ENCODE measurements around the gene CADM2.

Gene CADM2

GRCh38 chr3:85571835-85572234 lies 613.0 kb downstream of the CADM2 start:
- no peak for DNase-seq (ENCODE audit: low read depth in 3 of 3)

GRCh38 chr3:85572426-85572825 lies 613.6 kb downstream of the CADM2 start:
- DNase-seq (ENCODE audit: low read depth in 3 of 3), result no peak

GRCh38 chr3:85572978-85573377 lies 614.2 kb downstream of the CADM2 start:
- no peak for DNase-seq (ENCODE audit: low read depth in 3 of 3)

- DNase-seq (ENCODE audit: low read depth in 3 of 3), result no peak
These were observed 615.4 kb downstream of the CADM2 start for GRCh38 chr3:85574006-85574705.

DNA sequence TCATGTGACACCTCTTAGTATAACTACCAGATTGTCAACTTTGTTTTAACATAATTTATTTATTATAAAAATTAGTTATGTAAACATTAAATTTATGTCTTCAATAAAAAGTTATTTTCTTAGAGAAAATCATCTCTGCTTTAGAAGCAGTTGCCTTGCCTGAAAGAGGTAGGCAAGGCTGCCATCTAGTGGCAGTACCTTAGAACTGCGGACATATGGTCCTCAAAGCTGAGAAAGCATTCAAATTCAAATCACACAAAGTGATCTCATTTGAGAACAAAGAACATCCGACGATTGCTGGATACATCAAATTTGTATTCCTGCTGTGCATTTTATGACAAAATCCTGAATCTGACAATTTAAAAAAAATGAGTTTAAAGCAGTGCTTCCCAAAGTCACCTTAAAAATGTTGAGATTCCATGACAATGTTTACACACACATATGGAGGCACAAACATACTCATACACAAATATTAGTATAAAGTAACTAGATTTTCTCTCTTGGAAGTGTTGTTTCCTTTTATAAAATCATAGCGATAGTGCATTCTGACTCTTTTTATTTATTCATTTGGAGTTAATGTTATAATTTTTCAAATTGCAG lies 617.4 kb downstream of the CADM2 start:
- peak in 2 of 3 experiments; percentile 21 to 30 for DNase-seq (ENCODE audit: low read depth in 3 of 3)

DNA sequence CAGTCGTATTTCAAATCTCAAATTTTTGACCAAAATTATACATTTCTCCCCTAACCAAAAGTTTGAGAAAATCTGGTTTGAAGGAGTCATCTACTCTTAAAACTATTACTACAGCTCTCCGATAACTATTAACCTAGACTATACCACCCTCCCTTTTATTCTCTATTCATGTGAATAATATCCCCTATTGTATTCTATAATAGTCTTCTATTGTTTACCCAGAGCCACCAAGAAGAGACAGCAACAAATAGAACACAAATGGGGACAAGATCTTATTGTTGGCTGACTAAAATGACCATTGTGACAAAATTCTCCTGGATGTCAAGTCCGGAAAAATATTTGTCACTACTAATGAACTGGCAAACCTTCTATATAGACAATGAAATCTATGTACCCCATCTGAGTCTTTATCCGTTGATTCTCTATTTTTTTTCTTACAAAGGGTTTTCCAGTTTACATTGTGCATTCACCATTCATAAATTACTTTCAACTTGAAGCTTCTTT lies 618.0 kb downstream of the CADM2 start:
- no peak for DNase-seq (ENCODE audit: low read depth in 3 of 3)

DNA sequence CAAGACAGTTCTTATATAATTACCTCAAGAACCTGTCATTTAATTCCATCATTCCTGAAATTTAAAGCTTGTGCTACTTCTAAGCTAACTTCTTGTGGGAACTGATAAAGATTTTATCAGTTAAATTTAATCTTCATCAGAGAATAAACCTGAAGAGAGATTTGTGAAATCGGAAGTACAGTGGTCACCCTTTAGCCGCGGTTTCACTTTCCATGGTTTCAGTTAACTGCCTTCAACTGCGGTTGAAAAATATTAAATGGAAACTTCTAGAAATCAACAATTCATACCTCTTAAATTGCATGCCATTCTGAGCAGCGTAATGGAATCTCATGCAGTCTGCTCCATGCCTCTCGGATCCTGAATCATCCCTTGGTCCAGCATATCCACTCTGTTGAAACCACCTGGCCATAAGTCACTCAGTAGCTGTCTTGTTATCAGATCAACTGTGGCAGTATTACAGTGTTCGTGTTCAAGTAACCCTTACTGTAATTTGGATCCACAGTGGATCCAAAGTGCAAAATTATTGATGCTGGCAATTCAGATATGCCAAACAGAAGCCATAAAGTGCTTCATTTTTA lies 626.1 kb downstream of the CADM2 start:
- no peak for DNase-seq (ENCODE audit: low read depth in 3 of 3)

GRCh38 chr3:85586018-85586417 lies 627.2 kb downstream of the CADM2 start:
- DNase-seq (ENCODE audit: low read depth in 3 of 3), result no peak

DNA sequence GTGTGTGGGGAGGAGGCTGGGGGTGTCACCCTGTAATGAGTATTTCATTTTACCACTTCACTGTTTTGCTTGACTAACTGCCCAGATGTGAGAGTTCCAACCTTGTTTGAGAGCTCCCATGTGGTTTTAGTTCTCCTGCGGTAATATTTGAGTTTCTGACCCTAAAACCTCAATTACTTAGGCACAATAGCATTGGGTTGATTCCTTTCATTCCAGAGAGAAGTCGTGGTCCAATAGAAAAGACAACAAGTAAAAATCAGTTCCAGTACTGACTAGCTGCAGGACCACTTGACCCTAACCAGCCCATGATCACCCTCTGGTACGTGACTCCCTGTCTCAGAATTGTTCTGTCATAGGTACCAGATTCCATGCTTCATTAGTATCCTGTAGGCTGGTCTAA lies 630.4 kb downstream of the CADM2 start:
- no peak for DNase-seq (ENCODE audit: low read depth in 3 of 3)

DNA sequence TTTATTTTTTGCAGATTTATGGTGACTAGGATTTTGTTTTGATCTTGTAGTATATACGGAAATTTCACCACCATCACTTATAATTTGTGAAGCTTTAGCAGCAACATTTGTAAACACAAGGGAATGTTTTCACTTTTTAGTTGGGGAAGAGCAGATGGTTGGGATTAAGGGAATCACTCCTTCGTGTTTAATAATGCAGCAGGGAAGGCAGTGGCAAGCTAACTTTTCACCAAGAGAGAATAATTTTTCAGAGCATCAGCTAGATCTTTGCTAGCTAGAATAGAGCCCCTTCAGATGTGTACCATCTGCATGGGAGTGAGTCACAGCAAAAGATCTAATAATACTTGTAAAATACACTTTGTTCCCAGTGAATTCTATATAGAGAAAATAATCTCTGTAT lies 632.7 kb downstream of the CADM2 start:
- DNase-seq (ENCODE audit: low read depth in 3 of 3), result no peak

DNA sequence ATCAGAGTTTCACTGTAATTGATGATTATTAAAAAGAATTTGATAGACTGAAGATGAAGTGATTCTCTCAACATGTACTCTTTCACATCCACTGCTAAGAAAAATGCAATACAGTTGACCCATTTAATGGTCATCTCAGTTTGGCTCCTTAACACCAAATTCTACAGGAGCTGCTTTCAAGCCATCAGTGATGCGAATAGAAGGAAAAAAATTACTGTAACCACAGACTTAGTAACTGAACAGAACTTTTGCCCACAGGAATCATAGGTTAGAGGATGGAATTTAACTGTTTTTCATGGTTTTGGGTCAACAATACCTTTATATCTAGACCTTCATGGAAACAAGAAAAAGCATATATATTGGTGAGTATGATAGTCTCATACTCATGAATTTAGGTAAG lies 633.5 kb downstream of the CADM2 start:
- no peak for DNase-seq (ENCODE audit: low read depth in 3 of 3)

GRCh38 chr3:85594676-85595075 lies 635.9 kb downstream of the CADM2 start:
- no peak for DNase-seq (ENCODE audit: low read depth in 3 of 3)

GRCh38 chr3:85603378-85603777 lies 644.6 kb downstream of the CADM2 start:
- DNase-seq (ENCODE audit: low read depth in 3 of 3), result no peak

GRCh38 chr3:85604641-85605040 lies 645.9 kb downstream of the CADM2 start:
- DNase-seq (ENCODE audit: low read depth in 3 of 3), result no peak

GRCh38 chr3:85605066-85605465 lies 646.3 kb downstream of the CADM2 start:
- DNase-seq (ENCODE audit: low read depth in 3 of 3), result no peak

DNA sequence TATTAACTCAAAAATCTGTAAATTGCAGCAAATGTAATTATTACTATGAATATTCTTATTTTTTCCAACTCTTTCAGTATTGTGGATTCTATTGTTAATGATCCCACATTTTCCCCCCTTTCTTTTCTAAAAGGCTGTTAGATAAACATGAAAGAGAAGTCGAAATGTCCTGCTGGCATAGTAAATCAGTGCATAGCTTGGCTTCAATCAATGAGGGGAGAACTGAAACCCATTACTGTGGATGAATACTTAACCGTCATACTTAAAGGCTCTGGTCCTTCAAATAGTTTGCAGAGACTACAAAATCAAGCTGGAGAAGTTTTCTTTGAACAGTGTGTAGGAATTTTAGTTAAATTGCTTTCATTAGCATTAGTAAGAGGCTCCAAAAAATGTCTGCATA lies 667.9 kb downstream of the CADM2 start:
- DNase-seq (ENCODE audit: low read depth in 3 of 3), result no peak

- no peak for DNase-seq (ENCODE audit: low read depth in 3 of 3)
These were observed 669.1 kb downstream of the CADM2 start for GRCh38 chr3:85627932-85628331.

GRCh38 chr3:85631070-85631469 lies 672.3 kb downstream of the CADM2 start:
- no peak for DNase-seq (ENCODE audit: low read depth in 3 of 3)

DNA sequence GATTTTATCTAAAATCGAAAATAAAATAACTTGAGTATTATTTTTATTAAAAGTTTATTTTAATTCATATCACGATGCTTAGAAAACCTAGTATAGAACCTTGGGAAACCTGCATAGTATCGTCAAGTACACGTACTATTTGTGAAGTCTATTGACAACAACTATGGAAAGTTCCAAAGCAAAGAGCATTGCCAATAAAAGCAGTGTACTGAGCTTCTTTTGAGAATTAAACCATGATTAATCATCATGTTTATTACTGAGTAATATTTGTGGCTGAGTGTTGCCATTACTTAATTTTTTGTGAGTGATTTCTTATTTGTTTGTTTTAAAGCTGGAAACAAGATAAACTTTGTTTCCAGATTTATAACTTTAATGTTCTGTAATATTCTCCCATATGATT lies 674.1 kb downstream of the CADM2 start:
- DNase-seq (ENCODE audit: low read depth in 3 of 3), result no peak

- no peak for DNase-seq (ENCODE audit: low read depth in 3 of 3)
These were observed 693.6 kb downstream of the CADM2 start for GRCh38 chr3:85652360-85652759.

DNA sequence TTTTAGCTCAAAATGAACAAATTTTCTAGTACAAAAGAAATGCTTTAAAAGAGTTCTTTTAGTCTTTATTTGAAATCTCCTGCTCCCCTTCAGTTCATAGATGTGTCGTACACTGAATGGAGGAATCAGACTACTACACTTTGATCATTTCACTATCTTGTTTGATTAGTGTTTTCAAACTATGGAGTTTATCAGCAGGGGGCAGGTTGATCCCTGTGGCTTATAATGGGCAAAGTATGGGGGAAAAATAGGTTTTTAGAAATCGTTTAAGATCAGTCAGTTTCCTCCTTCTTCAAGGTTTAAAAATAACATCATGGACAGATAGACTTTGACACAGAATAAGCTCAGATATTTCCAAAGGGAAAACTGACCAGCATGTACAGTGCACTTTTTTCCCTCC lies 701.7 kb downstream of the CADM2 start:
- no peak for DNase-seq (ENCODE audit: low read depth in 3 of 3)

DNA sequence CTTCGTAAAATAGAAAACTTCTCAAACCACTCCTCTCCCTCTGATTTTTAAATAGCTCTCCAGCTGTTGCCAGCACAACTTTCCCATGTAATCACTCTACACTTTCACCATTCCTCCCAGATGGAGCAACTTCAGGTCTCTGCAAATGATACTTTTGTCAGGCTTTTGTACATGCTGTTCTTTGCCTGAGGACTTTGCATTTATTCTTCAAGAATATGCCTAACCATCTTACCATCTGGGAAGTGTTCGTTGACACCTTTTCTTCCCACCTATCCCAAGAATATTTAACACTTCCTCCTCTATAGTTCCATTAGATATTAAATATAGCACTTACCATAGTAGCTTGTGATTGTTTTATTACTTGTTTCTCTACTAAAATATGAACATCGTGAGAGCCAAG lies 703.7 kb downstream of the CADM2 start:
- no peak for DNase-seq (ENCODE audit: low read depth in 3 of 3)

- DNase-seq (ENCODE audit: low read depth in 3 of 3), result no peak
These were observed 709.0 kb downstream of the CADM2 start for GRCh38 chr3:85667744-85668143.

Data from stimulated activated CD4-positive, alpha-beta T cell treated with anti-CD3 and anti-CD28 coated beads, TNF-alpha, amount 100 ng/mL, for 24 hours (primary cell).